Measurements from ENCODE around the gene MEI1. TPM values are rescaled to one million over a fixed set of nuclear protein-coding genes. Genes with fewer than 3 reads are reported as not detected.
"Not testable (repeated sequence)": the region's sequence is repeated elsewhere in the genome, so short reads cannot be mapped to it uniquely, and the experiment has no call there.

The MEI1 gene
- total RNA-seq, 2 donors from 2014 or later: 1.4 to 4.3 TPM

DNA sequence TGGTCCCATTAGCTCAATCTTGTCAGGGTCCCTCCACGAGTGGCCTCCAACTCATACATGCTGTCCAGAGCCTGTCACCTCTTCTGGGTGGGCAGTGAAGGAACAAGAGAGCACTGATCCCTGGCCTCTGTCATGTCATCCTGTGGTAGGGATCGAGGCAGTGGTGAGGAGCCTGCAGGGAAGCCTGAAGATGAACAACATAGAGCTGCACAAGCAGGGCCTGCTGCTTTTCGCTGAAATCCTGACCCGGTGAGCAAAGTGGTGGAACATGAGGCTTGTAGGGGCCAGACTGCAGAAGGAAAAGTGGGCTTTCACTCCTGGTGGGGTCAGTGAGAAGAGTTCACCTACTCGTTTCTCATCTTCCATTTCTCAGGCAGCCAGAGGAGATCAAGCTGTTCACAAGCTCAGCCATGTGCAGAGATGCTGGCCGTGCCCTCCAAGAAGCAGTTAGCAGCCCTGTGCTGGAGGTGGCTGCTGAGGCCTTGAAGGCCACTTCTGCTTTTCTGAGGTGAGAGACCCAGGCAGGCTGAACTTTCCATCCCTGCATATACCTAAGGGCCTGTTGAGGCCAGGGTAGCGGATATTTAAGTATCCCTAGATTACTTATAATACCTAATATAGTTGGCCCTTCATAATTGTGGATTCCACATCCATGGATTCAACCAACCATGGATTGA is 32.9 kb downstream of the MEI1 start:
- DNase-seq (ENCODE audit: low spot score): no peak
- intact Hi-C loops (cut with DNase I): no loop called here

DNA sequence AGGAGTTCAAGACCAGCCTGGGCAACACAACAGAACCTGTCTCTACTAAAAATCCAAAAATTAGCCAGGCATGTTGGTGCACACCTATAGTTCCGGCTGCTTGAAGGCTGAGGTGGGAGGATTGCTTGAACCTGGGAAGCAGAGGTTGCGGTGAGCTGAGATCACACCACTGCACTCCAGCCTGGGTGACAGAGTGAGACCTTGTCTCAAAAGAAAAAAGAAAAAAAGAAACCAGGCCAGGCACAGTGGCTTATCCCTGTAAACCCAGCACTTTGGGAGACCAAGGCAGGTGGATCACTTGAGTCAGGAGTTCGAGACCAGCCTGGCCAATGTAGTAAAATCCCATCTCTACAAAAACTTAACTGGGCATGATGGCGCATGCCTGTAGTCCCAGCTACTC is 33.9 kb downstream of the MEI1 start:
- DNase-seq (ENCODE audit: low spot score); intact Hi-C loops (cut with DNase I): not testable (repeated sequence)

DNA sequence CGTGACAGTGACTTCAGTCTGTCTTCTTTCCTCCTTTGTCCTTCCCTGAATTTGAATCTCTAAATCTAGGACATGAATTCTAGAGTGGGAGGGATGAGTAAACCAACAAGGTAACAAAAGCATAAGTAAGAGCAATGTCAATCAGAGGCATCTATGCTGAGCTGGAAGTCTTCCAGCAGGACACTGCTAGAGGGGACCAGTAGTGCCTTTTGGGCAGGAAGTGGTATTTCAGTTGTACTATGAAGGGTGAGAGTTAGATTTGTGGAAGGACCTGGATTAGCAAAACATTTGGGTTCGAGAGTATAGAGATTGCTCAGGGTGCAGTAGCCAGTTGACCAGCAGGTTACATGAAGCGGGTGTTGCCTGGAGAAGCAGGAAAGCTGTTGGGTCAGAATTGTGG is 40.3 kb downstream of the MEI1 start:
- no peak for DNase-seq (ENCODE audit: low spot score)
- intact Hi-C loops (cut with DNase I): no loop called here

DNA sequence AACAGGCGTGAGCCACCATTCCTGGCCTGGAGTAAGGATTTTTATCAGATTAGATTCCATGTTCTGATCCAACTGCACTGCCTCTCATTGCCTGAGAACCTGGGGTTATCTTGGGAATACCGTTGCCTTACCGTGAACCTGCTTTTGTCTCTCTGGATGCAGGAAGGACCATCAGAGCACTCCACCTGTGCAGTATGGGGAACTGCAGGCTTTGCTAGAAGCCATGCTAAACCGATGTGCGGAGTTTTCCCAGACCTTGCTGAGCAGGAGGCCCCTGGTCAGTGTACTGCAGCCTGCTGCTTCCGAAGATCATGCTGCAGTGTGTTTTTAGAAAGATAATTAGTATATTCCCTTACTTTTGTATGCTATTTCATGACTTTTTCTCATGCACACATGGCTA is 43.6 kb downstream of the MEI1 start:
- intact Hi-C loops (cut with DNase I): no loop called here
- DNase-seq (ENCODE audit: low spot score): no peak

DNA sequence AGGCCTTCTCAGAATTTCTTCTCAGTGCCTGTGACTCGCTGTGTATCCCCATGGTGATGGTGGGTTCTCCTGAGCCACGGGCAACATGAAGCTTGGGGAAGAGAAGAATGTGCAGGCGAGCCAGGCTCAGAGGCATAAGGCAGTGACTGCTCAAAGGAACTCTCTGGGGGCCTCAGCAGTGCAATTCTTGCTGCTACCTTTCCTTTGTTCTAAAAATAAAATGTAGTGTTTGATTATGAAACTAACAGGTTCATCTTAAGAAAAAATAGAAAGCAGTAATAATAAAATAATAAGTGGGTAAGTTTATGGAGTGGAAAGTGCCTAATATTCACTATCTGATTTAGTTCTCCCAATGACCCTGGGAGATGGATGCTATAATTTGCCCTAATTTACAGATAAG is 46.7 kb downstream of the MEI1 start:
- peak; percentile 40 for DNase-seq (ENCODE audit: low spot score)
- intact Hi-C loops (cut with DNase I): no loop called here

DNA sequence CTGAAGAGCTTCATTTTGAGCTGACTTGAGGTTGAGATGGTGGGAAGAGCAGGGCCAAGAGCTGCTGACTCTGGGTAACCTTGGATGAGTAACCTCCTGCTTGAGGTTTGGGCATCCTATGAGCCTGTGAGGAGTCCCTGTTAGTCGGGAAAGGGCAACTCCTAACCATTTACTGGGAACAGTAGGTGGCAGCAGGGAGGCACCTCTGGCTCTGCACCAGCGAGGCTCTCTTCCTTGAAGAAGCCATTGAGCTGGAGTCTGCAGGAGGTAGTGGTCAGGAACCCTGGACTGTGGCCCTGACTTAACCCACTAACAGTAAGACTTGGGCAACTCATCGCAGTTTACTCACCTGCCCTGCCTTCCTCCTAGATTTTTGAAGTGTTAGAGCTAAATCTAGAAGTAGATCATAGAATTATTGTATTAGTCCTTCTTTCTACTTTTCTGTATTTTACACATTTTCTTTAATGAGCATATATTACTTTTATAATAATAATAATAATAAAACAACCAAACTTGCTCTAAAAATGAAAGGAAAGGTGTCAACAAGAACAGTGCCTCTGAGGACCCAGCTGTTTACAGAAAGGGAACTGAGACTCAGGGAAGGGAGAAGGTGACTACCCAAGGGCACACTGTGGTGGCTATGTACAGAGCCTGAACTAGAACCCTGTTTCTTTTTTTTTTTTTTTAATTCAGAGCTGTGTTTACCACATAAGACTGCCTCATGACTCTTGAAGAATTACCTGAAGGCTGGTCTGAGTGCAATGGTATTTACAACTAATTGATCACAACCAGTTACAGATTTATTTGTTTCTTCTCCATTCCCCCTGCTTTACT is 47.5 kb downstream of the MEI1 start:
- intact Hi-C loops (cut with DNase I): no loop called here
- DNase-seq (ENCODE audit: low spot score): peak; percentile 87

DNA sequence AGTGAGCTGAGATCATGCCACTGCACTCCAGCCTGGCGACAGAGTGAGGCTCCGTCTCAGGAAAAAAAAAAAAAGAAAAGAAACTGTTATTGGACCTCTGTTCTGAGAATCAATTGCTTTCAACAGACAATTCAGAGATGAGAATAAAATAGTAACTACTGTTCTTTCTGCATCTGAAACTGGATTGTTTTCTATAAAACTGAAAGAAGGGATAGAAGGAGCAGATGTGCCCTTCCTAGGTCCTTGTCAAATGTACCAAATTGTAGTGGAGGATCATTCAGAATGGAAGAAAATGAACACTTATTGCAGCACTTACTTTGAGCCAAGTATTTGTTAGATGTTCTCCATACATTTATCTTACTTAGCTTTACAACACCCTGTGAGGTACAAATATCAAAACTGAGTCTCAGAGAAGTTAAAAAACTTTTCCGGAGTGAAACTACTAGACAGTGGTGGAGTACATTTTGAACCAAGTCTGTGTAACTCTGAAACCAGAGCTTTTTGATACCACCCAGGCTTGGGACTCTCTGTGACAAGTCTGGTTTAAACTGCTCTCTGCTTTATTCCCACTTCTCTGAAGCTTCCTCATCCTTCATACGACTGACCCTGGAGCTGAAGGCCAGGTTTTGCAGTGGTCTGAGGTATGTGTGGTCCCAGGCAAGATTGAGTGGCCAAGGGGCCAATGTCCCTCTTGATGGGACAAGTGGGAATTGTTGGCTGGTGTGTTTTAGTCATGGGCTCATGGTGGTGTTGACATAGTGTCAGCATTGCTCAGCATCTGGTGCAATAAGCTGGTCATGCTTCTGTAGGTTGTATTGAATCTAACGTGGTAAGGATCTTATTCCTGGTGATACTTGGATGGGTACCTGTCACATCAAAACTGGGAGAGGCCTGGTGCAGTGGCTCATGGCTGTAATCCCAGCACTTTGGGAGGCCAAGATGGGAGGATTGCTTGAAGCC is 53.0 kb downstream of the MEI1 start:
- intact Hi-C loops (cut with DNase I): no loop called here

DNA sequence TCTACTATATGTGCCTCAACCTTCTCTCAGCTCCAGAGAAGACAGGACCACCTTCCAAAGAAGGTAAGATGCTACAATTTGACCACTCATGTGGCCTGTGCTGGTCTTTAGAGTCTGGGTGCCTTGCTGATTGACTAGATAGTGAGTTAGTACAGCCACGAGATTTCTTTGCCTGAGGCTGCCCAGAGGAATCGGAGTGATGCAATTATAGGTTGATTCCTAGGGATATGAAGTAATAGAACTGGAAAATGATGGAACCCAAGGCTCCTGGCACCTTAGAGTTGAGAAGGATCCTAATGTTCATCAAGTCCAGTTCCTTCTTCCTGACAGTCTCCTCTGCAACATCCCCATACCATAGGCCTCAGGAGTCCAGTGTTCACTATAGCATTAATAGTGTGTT is 54.7 kb downstream of the MEI1 start:
- intact Hi-C loops (cut with DNase I): loop anchor here in 1 of 2 donors (1.0 kb wide), 1 partner anchor 14 kb away; no protein-coding TSS in a partner anchor
- no peak for DNase-seq (ENCODE audit: low spot score)

More for the DNA sequence above, 53.0 kb downstream of the MEI1 start:
- peak; percentile 16 for DNase-seq (ENCODE audit: low spot score)

DNA sequence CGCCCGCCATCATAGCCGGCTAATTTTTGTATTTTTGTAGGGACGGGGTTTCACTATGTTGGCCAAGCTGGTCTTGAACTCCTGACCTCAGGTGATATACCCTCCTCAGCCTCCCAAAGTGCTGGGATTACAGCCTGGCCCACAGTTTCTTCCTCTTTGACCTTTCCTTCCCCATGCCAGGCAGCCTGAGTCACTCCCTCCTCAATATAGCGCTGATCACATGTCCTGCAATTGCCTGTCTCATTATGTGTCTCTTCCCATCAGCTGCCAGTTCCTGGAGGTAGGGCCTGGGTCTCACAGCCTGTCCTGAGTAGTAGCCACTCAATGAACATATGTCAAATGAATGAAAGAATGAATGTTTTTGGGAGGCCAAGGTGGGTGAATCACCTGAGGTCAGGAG is 58.2 kb downstream of the MEI1 start:
- intact Hi-C loops (cut with DNase I): no loop called here
- peak; percentile 26 for DNase-seq (ENCODE audit: low spot score)

DNA sequence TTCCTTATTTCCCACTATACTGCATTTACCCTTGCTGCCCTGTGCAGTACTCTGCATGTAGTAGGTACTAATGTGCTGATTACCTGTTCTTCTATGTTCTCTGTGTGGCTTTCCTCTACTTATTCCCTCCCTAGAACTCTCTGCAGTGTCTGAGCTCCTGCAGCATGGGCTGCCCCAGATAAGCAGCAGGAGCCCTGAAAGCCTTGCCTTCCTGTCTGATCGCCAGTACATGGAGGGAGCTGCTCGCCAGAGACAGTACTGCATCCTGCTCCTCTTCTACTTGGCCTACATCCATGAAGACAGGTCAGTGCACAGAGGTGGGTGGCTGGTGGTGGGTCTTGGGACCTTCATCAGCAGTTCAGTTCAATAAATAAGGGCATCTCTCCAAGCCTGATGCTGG is 58.9 kb downstream of the MEI1 start:
- DNase-seq (ENCODE audit: low spot score): peak; percentile 30
- intact Hi-C loops (cut with DNase I): no loop called here

DNA sequence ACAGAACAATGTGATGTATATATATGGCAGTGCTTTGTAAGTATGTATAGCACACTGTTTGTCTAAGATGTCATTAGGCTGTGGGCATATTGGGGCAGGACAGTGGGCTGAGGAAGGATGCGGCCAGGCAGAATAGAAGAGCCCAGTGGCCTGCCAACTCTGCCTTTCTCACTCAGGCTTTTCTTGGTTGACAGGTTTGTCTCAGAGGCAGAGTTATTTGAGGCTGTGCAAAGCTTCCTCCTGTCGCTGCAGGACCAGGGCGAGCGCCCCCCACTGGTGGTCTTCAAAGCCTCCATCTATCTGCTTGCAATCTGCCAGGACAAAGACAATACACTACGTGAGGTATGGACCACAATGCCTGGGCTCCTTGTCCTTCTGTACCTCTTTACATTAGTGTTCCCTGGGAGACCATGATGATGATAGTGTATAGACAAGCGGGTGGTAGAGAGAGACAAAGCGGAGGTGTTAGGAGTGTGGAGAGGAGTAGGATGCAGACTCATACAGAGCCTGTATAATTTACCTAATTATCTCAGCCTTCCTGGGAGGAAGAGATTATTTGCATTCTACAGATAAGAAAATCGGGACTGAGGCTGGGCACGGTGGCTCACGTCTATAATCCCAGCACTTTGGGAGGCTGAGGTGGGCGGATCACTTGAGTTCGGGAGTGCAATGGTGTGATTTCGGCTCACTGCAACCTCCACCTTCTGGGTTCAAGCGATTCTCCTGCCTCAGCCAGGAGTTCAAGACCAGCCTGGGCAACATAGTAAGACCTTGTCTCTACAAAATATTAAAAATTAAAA is 63.9 kb downstream of the MEI1 start:
- intact Hi-C loops (cut with DNase I): no loop called here
- peak; percentile 37 for DNase-seq (ENCODE audit: low spot score)

DNA sequence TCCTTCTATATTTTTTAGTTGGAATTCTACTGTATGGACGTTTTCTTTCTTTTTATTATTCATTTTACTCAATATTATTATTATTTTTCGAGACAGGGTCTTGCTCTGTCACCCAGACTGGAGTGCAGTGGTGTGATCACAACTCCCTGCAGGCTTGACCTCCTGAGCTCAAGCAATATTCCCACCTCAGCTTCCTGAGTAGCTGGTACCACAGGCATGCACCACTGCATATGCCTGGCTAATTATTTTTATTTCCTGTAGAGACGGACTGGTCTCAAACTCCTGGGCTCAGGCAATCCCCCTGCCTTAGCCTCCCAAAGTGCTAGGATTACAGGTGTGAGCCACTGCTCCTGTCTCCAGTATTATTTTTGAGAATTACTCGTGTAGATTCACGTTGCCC is 67.2 kb downstream of the MEI1 start:
- intact Hi-C loops (cut with DNase I): no loop called here
- DNase-seq (ENCODE audit: low spot score): no peak

DNA sequence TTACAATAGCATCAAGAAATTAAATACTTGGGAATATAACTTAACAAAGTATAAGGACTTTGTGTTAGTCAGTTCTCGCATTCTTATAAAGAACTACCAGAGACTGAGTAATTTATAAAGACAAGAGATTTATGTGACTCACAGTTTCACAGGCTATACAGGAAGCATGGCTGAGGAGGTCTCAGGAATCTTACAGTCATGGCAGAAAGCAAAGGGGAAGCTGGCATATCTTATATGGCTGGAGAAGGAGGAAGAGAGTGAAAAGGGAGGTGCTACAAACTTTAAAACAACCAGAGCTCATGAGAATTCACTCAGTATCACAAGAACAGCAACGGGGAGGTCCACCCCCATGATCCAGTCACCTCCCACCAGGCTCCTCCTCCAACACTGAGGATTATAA is 69.1 kb downstream of the MEI1 start:
- peak; percentile 45 for DNase-seq (ENCODE audit: low spot score)

DNA sequence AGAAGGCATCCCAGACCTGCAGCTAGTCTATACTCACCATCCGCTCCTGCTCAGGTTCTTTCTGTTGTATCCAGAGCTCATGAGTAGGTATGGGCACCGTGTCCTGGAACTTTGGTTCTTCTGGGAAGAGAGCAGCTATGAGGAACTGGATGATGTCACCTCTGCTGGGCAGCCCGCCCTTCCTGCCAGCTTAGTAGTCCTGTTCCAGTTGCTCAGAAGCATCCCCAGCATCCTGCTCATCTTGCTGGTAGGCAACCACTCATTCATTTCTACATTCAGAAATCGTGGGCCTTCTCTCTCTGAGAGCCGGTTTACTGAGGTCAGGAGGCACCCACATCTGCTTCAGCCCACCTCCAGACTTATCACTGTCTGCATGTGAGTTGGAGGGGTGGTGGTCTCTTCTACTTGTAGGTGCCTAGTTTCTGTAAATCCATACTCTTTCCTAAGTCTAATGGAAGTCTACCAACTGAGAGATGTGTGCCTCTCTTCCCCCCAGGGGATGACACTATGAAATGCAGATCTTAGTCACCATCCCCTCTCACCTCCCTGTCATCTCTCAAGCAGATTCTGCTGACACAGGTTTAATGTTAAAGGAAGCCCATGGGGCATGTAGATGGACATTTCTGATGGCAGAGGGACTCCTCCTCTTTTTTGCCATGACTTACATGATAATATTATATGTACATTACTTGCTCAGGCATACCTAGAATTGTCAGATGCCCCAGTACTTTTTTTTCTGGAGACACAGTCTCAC is 71.6 kb downstream of the MEI1 start:
- DNase-seq (ENCODE audit: low spot score): peak; percentile 70
- intact Hi-C loops (cut with DNase I): loop anchor here in 1 of 2 donors (10.0 kb wide), 1 partner anchor 876 kb away; no protein-coding TSS in a partner anchor

More for the DNA sequence above, 69.1 kb downstream of the MEI1 start:
- intact Hi-C loops (cut with DNase I): no loop called here

DNA sequence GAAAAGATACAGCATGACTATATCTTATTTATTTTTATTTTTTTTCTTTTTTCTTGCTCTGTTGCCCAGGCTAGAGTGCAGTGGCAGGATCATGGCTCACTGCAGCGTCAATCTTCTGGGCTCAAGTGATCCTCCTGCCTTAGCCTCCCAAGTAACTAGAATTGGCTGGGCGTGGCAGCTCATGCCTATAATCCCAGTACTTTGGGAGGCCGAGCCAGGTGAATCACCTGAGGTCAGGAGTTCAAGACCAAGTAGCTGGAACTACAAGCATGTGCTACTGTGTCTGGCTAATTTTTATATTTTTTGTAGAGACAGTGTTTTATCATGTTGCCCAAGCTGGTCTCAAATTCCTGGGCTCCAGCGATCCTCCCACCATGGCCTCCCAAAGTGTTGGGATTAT is 72.9 kb downstream of the MEI1 start:
- intact Hi-C loops (cut with DNase I): loop anchor here in 1 of 2 donors (10.0 kb wide), 1 partner anchor 877 kb away; no protein-coding TSS in a partner anchor
- peak; percentile 48 for DNase-seq (ENCODE audit: low spot score)

DNA sequence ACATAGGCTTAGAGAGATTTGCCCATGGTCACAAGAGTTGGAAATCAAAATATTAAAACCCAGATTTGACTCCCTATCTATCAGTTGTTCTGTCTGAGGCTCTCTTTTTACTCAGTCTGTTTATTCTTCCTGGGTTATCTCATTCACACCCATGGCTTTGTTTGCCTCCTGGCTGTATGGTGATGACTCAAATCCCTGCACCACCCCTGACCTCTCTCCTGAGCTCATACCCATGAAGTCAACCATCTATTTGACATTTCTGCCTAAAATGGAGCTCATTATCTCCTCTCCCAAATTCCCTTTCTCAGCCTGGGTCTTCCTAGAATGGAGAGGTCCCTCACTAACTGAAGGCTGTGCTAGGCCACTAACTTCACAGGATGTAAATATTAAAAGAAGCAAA is 73.3 kb downstream of the MEI1 start:
- no peak for DNase-seq (ENCODE audit: low spot score)
- intact Hi-C loops (cut with DNase I): loop anchor here in 1 of 2 donors (10.0 kb wide), 1 partner anchor 878 kb away; no protein-coding TSS in a partner anchor

DNA sequence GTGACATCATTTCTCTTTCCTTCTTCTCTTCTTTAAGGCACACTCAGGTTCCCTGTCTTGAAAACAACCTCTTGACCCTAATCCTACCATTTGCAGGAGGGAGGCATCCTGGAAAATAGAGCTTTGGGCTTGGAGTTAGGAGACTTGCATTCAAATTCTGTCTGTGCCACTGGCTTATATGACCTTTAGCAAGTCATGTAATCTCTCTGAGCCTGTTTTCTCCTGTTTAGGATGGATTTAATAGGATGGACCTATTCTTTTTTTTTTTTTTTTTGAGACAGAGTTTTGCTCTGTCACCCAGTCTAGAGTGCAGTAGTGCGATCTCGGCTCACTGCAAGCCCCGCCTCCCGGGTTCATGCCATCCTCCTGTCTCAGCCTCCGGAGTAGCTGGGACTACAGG is 76.0 kb downstream of the MEI1 start:
- intact Hi-C loops (cut with DNase I): loop anchor here in 1 of 2 donors (10.0 kb wide), 1 partner anchor 881 kb away; no protein-coding TSS in a partner anchor
- peak; percentile 23 for DNase-seq (ENCODE audit: low spot score)

DNA sequence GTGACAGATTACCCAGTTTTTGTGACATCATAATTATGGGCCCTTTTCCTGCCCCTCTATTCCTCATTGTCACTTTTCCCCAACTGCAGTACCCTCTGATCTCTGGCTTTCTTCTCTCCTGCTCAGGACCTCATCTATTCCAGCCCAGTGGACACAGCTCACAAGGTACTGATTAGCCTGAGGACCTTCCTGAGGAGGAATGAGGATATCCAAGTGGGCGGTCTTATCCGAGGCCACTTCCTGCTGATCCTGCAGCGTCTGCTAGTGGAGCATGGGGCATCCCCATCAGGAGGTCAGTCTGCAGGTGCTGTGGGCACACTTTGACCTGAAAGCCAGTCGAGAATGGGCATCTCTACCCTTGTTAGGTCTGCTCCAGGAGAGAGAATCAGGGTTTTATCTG is 76.7 kb downstream of the MEI1 start:
- peak; percentile 41 for DNase-seq (ENCODE audit: low spot score)
- intact Hi-C loops (cut with DNase I): loop anchor here in 1 of 2 donors (10.0 kb wide), 1 partner anchor 881 kb away; no protein-coding TSS in a partner anchor

All from posterior vena cava (tissue), 2 donors.